Islet of Langerhans (tissue), 1 donor: ENCODE measurements around the gene ZNRD2.

Experiments used
- FAIRE-seq: peaks from one replicate; lab custom pipeline; 2011; peaks lifted over from hg19 to GRCh38; lab: Jason Lieb, UNC

Gene ZNRD2

DNA sequence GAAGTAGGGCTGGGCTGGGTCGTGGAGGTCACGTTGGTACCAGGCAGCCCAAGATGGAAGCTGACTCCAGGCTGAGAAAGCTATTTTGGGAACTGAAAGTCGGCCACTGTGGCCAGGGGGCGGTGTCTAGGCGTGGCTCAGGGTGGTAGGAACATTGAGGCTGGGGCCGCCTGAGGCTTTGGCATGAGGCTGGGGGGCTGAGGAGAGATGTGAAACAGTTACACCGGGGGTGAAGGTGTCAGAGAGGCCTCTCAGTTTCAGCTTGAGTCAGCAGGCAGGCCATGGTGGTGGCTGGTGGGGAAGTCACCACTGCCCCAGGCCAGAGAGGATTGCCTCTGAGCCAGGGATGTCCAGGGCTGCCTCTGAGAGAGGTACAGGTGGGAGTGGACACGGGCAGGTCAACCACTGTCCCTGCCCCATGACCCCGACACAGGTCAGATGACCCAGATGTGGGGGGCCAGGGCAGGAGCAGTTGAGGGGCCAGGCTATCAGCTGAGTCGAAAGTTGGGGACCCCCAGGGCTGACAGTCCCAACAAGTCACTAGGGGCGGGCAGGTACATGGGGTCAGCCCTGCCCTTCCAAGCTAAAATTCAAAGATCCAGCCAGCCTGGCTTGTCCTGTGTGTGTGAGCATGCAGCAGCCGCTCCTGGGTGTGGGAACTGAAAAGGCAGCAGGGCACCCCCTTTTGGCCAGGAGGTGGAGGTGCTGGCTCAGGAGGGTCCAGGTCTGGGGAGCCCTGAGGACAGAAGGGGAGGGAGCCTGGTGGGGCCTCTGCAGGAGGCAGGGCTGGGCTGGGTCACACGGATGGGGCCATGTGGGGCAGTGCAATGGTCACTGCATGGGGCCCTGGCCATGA lies 18.1 kb downstream of the ZNRD2 start:
- no peak for FAIRE-seq

DNA sequence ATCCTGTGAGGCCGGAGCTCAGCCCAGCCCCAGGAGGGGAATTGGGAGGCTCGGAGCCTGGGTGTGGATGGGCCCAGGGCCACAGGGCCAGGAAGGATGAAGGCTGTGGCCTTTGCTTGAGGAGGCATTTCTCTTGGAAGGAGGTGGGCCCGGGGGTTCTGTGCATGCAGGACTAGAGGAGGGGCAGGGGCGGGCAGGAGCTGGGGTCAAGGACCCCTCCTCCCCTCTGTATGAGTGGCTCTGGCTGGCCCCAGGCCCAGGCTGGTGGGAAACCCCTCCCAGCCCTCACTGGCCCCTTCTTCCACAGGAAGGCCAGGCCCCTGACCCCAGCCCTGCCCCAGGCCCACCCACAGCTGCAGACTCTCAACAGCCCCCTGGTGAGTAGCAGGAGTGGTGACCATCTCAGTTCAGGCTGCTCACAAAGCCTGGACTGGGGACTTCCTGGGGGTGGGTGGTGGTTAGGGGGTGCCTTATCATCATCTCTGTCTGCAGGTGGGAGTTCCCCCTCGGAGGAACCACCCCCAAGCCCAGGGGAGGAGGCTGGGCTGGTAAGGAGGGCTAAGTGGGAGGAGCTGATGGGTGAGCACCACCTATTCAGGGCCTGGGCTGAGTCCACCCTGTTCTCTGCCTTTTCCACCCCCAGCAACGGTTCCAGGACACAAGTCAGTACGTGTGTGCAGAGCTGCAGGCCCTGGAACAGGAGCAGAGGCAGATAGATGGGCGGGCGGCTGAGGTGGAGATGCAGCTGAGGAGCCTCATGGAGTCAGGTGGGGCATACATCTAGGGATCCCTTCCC lies 19.4 kb downstream of the ZNRD2 start:
- no peak for FAIRE-seq

DNA sequence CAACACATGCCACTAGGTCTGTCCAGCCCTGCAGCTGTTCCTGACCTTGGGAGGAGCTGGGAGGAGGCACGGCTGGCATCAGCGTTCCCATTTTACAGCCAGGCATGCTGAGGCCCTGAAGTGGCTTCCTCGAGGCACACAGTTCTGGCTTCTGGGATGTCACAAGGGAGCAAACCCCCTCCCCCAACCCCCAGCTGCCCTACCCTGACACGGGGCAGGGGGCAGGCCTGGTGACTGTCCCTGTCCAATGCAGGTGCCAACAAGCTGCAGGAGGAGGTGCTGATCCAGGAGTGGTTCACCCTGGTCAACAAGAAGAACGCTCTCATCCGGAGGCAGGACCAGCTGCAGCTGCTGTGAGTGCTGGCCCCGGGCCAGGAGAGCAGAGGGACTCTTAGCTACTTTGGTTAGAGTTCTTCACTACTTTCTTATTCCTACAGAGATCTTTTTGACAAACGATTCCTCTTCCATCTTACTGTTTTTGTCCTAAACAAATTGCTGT lies 20.0 kb downstream of the ZNRD2 start:
- FAIRE-seq, result no peak

- FAIRE-seq, result no peak
Observed at GRCh38 chr11:65591939-65592857, 21.9 kb downstream of the ZNRD2 start.

DNA sequence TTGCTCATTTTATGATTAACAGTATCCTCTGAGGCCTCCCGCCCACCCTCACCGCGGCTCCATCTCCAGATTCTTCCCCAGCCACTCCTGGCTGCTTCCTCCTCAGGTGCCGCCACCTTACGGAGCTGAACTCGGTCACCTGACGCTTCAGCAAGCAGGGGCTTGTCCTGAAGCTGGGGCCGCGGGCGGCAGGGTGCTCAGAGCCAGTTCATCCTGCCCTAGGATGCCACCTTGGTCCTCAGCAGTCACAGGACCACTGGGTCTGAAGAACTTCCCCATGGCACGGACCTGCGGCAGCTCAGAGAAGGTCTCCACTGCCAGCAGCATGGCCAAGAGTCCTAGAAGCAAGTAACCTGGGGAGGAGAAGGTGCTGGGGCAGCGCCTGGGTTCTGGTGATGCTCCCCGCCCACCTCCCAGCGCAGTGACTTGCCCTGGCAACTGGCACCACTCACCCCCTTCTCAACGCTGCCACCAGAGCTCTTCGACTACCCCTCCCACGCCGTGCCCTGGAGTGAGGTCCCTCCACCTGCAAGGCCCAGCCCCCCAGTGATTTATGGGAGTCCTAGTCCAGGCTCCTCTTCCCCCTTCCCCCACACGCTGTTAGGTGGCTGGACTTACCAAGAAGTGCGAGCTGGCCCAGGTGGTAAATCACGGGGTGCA lies 22.7 kb downstream of the ZNRD2 start:
- FAIRE-seq, result no peak

DNA sequence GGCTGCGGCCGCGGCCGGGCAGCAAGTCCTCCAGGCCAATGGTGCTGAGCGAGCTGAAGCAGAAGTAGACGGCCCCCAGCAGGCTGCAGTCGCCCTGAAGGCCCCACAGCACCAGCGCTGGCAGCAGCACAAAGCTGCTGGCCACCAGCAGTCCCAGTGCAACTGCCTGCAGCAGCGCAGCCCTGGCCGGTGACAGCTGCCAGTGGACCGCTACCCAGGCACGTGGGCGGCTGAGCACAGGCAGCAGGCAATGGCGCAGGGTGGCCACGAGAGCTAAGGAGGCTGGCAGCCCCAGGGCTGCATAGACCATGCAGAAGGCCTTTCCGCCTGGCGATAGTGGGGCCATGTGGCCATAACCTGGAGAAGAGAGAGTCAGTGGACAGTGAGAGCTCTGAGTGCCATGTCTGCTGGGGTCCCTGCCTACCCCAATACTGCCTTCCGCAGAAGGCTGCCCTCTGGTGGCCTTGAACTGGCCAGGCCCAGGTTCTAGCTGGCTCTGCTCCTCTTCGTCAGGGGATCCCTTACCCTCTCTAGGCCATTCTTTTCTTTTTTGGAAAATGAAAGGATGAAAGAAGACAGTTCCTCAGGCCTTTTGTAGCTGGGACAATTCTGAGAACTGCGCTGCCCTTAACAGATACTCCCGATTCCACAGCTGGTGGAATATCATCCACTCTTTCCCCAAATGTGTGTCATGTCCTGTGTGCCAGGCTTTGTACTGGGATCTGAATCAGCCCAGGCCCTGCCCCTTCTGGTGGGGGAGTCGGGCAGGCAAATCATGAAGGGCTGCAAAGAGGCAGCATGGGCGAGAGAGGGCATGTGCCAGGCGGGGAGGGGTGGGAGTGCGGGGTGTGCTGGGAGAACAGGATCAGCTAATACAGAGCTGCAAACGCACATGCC lies 23.5 kb downstream of the ZNRD2 start:
- no peak for FAIRE-seq

DNA sequence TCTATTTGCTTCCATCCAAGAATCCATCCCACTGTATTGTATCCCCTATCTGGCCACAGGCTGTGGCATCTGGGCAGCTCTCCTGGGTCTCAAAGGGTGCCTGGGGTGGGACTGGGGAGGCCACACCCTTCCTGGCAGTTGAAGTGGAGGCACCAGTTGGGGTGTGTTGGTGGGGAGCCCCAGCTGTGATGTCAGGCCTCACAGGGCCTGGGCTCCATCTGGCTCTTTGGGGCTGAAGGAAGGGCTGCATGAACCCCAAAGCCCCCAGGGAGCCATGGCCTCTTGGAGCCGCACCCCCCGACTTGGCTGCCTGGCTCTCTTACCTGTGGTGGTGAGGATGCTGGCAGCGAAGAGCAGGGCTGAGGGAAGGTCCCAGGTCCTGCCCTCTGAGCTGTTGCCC lies 24.9 kb downstream of the ZNRD2 start:
- FAIRE-seq, result no peak

GRCh38 chr11:65595543-65596281 lies 25.4 kb downstream of the ZNRD2 start, which contains the start of gene KCNK7:
KCNK7 (minus strand) TSS chr11:65595800; CDS start chr11:65595772, 28 bp downstream.
- FAIRE-seq, result no peak

DNA sequence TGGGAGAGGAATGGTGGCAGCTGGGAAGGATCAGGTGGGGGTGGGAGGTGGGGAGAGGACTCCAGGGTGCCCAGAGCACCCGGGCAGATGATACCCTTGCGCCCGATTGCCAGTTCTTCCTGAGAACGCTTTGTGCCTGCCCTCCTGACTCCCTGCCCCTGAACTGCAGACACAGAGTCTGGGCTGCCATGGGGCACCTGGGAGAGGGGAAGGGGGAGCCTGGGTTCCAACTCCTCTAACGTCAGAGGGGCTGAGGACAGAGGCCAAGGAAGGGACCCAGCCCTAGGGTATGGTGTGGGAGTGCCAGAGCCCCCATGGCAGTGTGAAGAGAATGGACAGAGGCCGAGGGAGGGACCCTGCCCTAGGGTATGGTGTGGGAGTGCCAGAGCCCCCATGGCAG lies 26.2 kb downstream of the ZNRD2 start:
- no peak for FAIRE-seq

DNA sequence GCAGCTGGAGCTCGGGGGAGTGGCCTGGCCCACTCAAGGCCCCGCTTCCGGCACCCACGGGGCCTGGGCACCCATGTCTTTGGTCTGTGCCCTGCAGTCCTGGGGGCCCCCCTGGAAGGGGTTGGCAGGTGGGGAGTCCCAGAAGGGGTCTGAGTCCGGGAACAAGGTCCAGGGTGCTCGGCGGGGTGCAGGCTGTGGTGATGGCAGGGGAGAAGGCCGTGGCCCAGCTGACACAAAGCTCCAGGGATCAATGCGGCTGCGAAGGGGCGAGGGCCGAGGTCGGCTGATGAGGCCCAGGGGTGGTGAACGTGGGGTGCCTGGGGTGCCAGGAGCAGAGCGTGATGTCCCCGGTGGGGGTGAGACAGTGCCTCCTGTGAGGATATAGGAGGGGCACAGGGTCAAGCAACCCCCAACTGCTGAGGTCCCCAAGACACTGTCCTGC lies 28.0 kb downstream of the ZNRD2 start:
- no peak for FAIRE-seq

DNA sequence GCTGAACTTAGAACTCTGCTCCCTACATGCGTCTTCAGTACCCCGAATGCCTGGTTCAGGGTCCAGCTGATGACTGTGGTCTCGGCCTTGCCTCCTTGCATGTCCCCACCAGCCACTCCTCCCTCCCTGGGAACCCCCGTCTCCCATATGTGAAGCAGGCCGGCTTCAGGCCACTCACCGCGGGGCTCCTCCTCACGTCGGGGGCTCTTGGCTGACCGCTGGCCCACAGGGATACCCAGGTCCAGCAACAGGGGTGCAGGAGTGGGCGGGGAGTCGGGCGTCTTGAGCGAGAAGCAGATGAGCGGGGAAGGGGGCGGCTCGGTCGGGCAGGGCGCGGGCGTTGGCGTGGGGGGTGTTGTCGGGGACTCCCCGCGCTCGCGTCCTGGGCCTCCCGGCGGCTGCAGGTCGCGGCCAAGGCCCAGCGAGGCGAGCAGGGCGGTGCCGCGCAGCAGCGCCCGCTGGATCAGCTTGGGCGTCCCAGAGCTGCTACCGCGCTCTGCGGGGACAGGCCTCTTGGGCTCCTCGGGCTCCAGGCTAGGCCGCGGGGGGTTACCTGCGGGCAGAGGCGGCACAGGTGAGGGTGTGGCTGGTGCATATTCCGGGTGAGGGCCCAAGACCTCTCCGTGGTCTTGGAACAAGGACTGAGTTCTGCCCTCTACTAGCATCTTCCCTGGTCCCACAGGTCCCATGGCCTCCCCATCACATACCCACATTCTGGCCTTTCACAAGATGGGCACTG lies 29.1 kb downstream of the ZNRD2 start:
- FAIRE-seq, result no peak

- no peak for FAIRE-seq
Observed at GRCh38 chr11:65599955-65600246, 29.6 kb downstream of the ZNRD2 start.

- FAIRE-seq, result no peak
Observed at GRCh38 chr11:65604258-65604657, 34.0 kb downstream of the ZNRD2 start.

DNA sequence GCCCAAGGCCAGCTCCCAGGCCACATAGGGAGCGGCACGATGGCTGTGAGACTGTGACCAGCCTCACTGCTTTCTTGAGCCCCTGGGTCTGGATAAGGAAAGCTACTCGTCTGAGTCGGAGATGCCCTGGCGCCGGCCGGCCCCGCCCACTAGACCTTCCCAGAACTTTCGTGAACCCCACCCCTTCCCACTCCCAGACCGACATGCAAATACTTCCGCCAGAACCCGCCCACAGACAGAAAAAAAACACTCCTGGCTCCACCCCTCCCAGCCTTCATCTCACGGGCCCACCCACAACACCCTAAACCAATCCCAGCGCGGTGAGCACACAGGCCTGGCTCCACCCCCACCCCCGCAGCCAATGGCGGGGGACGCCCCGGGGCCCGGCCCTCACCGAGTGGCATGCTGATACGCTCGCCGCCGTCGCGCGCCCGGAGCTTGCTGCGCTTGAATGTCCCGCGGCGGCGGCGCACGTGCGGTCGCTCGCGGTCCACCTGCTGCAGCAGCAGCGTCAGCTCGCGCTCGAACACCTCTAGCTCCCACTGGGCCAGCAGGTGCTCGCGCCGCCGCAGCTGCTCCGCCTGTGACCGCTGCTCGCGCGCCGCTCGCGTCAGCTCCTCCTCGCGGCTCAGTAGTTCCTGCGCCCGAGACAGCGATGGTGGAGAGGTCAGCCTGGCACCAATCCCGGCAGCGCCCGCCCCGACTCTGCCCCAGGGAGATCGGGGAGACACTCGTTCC lies 36.8 kb downstream of the ZNRD2 start:
- no peak for FAIRE-seq

- no peak for FAIRE-seq
Observed at GRCh38 chr11:65607614-65608426, 37.5 kb downstream of the ZNRD2 start.

- FAIRE-seq, result no peak
Observed at GRCh38 chr11:65609229-65609628, 39.0 kb downstream of the ZNRD2 start.

DNA sequence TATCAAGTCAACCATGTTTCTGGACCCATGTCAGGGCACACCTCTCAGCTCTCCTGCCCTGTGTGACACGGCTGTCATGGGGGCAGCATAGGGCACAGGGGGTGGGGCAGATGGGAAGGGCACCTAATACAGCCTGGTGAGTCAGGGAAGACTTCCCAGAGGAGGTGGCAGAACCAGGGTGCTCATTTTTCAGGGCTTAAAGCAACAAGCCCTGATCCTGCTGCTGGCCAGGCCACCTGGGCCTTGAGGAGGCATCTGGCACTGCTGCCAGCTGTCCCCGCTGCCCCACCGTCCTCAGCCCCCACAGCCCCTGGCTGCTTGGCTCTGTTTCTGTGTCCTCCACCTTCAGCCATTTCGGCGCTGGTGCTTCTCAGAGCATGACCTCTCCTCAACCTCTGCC lies 39.4 kb downstream of the ZNRD2 start:
- no peak for FAIRE-seq

GRCh38 chr11:65610404-65610803 lies 40.1 kb downstream of the ZNRD2 start:
- FAIRE-seq, result no peak
